Endodermal cell (in vitro differentiated cells): Measurements from ENCODE around the gene RIMS1. TPM values are rescaled to one million over a fixed set of nuclear protein-coding genes. Genes with fewer than 3 reads are reported as not detected.

Experiments used
- DNase-seq: peaks from one replicate; pipeline ENCODE4 v3.0.0-alpha.2; 2017
- H3K27ac ChIP-seq: 2 replicates; pipeline ENCODE4 v1.5.1; 2013; ENCODE audit warnings: mild to moderate bottlenecking, low read depth, low read length, moderate library complexity
- H3K27me3 ChIP-seq: 2 replicates; pipeline ENCODE4 v1.6.1; 2013; ENCODE audit warnings: mild to moderate bottlenecking, low read length, moderate library complexity; ENCODE audit not compliant: insufficient read depth, control insufficient read depth, poor library complexity, severe bottlenecking
- H3K36me3 ChIP-seq: 2 replicates; pipeline ENCODE4 v1.7.0; 2013; ENCODE audit warnings: mild to moderate bottlenecking, low read length, moderate library complexity; ENCODE audit not compliant: control insufficient read depth, insufficient read depth
- H3K4me1 ChIP-seq: one replicate; pipeline ENCODE4 v1.7.0; 2013; ENCODE audit warnings: low read length; ENCODE audit not compliant: control insufficient read depth, insufficient read depth
- H3K4me3 ChIP-seq: 2 replicates; pipeline ENCODE4 v1.5.1; 2013; ENCODE audit warnings: mild to moderate bottlenecking, low read length, moderate library complexity
- H3K9ac ChIP-seq: 2 replicates; pipeline ENCODE4 v1.6.1; 2013; ENCODE audit warnings: mild to moderate bottlenecking, low read length, moderate library complexity; ENCODE audit not compliant: poor library complexity, severe bottlenecking; ENCODE audit errors: extremely low read depth
- H3K9me3 ChIP-seq: 2 replicates; pipeline ENCODE4 v1.6.1; 2013; ENCODE audit warnings: mild to moderate bottlenecking, low read length, moderate library complexity; ENCODE audit not compliant: control insufficient read depth
- H3K27ac Mint-ChIP-seq: 2 replicates; pipeline ENCODE4 v1.8.0; 2020; ENCODE audit warnings: mixed read lengths
- H3K27me3 Mint-ChIP-seq: 2 replicates; pipeline ENCODE4 v1.8.0; 2021; ENCODE audit warnings: mild to moderate bottlenecking, mixed read lengths; ENCODE audit not compliant: insufficient read depth
- H3K36me3 Mint-ChIP-seq: 2 replicates; pipeline ENCODE4 v1.8.0; 2020; ENCODE audit warnings: low read depth, mixed read lengths
- H3K4me1 Mint-ChIP-seq: 2 replicates; pipeline ENCODE4 v1.8.0; 2020; ENCODE audit warnings: mixed read lengths
- H3K4me3 Mint-ChIP-seq: 2 replicates; pipeline ENCODE4 v1.8.0; 2020; ENCODE audit warnings: mild to moderate bottlenecking, moderate library complexity, mixed read lengths
- H3K9me3 Mint-ChIP-seq: 2 replicates; pipeline ENCODE4 v1.8.0; 2020; ENCODE audit warnings: mild to moderate bottlenecking, mixed read lengths
- CTCF ChIP-seq: fragments of 200-600 bp; sonication (generic); conservative IDR thresholded peaks from 2 replicates; pipeline ENCODE4 v1.5.0; 2021; ENCODE audit warnings: antibody characterized with exemption, mild to moderate bottlenecking
- WGBS, 2 experiments: methylation state at CpG; one replicate each; pipeline versions ENCODE4 v1.1.5 to v1.1.7; 2013; ENCODE audit warnings: missing lambda C conversion rate in 2 of 2, mixed read lengths in 1 of 2; ENCODE audit not compliant: insufficient coverage in 1 of 2, insufficient read length in 1 of 2; 5-methylcytosine and 5-hydroxymethylcytosine counted together
- total RNA-seq, 2 donors: library from RNA; stranded (reverse); fragmentation: NEBNext Ultra II Directional in 1 of 2; extraction: Animal tissue kit (Norgen Biotek cat#: 25700) in 1 of 2; gene quantifications; 2 replicates in 1 of 2; 3 replicates in 1 of 2; pipeline ENCODE4 v1.2.1, GENCODE V29; 2021

RIMS1 gene
- total RNA-seq, 2 donors from 2014 or later, result 1.1 to 1.6 TPM

- TF ChIP-seq CTCF, result no peak
- Mint-ChIP-seq H3K9me3 (no peaks in the 10 kb centered on the region), H3K4me3 (no peak overlapping the region), H3K4me1 (peaks cover 32% of the 10 kb centered on the region), H3K36me3 (no peaks in the 10 kb centered on the region), H3K27me3 (peaks cover 4% of the 10 kb centered on the region), H3K27ac (peak overlapping the region; percentile 44)
- H3K9ac ChIP-seq, result no peak overlapping the region
- H3K27ac ChIP-seq, result no peak overlapping the region
- H3K9me3 ChIP-seq, result no peaks in the 10 kb centered on the region
- WGBS, 2 experiments, result 93 to 100% methylated on average over 2 to 3 of the region's 3 CpGs
- no peaks in the 10 kb centered on the region for H3K36me3 ChIP-seq
- H3K4me1 ChIP-seq, result no peaks in the 10 kb centered on the region
- DNase-seq, result no peak
- no peaks in the 10 kb centered on the region for H3K27me3 ChIP-seq
- H3K4me3 ChIP-seq, result no peak overlapping the region
These were observed 534.1 kb downstream of the RIMS1 start for GRCh38 chr6:72420409-72420808.

DNA sequence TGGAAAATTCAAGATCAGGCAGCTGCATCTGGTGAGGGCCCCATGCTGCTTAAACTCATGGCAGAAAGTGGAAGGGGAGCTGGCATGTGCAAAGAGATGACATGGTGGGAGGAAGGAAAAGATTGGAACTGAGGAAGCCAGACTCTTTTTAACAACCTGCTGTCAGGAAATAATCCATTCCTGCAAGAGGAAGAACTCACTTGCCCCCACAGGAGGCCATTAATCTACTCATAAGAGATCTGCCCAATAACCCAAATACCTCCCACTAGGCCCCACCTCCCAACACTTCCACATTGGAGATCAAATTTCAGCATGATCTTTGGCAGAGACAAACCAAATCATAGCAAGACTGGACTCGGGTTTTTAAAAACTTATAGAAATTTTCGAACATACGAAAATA is 535.0 kb downstream of the RIMS1 start:
- Histone ChIP-seq H3K9ac (no peak overlapping the region), H3K9me3 (no peaks in the 10 kb centered on the region), H3K4me1 (no peaks in the 10 kb centered on the region), H3K36me3 (no peaks in the 10 kb centered on the region), H3K4me3 (no peak overlapping the region), H3K27me3 (no peaks in the 10 kb centered on the region), H3K27ac (no peak overlapping the region)
- Mint-ChIP-seq H3K4me3 (no peak overlapping the region), H3K27me3 (peaks cover 4% of the 10 kb centered on the region), H3K4me1 (peaks cover 32% of the 10 kb centered on the region), H3K27ac (no peak overlapping the region), H3K9me3 (no peaks in the 10 kb centered on the region), H3K36me3 (no peaks in the 10 kb centered on the region)
- TF ChIP-seq CTCF, result no peak
- 95% methylated on average over 3 of the region's 3 CpGs; no CpG with 5 or more reads in 1 of the 2 experiments for WGBS, 2 experiments
- no peak for DNase-seq

DNA sequence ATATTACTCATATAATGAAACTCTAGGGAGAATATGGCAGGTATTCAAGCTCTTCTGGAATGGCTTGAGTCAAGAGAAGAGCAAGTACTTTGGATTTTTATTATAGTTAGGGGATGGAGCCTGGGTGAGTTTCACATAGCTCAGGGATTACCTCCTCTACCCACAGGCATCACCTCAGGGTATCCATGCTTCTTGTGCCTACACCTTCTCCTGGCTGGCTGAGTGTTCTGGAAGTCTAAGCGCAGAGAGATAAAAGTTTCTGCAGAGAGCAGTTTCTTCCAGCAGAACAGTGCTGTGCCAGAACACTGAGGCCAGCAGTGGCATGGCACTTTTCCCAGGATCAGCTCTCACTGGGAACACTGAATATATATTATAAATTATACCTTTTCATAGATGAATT is 535.8 kb downstream of the RIMS1 start:
- Histone ChIP-seq H3K4me3 (no peak overlapping the region), H3K27me3 (no peaks in the 10 kb centered on the region), H3K9ac (no peak overlapping the region), H3K36me3 (no peaks in the 10 kb centered on the region), H3K27ac (no peak overlapping the region), H3K9me3 (no peaks in the 10 kb centered on the region), H3K4me1 (no peaks in the 10 kb centered on the region)
- H3K9me3 Mint-ChIP-seq, result peaks cover 2% of the 10 kb centered on the region
- H3K27ac Mint-ChIP-seq, result no peak overlapping the region
- WGBS, 2 experiments, result 97% methylated on average over 1 of the region's 1 CpG; no CpG with 5 or more reads in 1 of the 2 experiments
- H3K4me1 Mint-ChIP-seq, result peaks cover 32% of the 10 kb centered on the region
- no peak for TF ChIP-seq CTCF
- H3K27me3 Mint-ChIP-seq, result no peaks in the 10 kb centered on the region
- no peak overlapping the region for H3K4me3 Mint-ChIP-seq
- H3K36me3 Mint-ChIP-seq, result no peaks in the 10 kb centered on the region
- DNase-seq, result no peak
